Nephron progenitor cell (in vitro differentiated cells): ENCODE measurements around the gene NR2C2AP.
"Not testable (repeated sequence)": the region's sequence is repeated elsewhere in the genome, so short reads cannot be mapped to it uniquely, and the experiment has no call there.

ENCODE experiments used
- DNase-seq: peaks from one replicate; pipeline ENCODE4 v3.0.0; 2021
- H3K27ac Mint-ChIP-seq: 2 replicates; pipeline ENCODE4 v1.8.0; 2021; ENCODE audit warnings: mild to moderate bottlenecking, moderate library complexity, mixed read lengths
- H3K27me3 Mint-ChIP-seq: 2 replicates; pipeline ENCODE4 v1.8.0; 2021; ENCODE audit warnings: mild to moderate bottlenecking, low read depth, mixed read lengths; ENCODE audit not compliant: poor library complexity
- H3K36me3 Mint-ChIP-seq: 2 replicates; pipeline ENCODE4 v1.8.0; 2021; ENCODE audit warnings: low read depth, mixed read lengths
- H3K4me1 Mint-ChIP-seq: 2 replicates; pipeline ENCODE4 v1.8.0; 2021; ENCODE audit warnings: mixed read lengths
- H3K4me3 Mint-ChIP-seq: 2 replicates; pipeline ENCODE4 v1.8.0; 2021; ENCODE audit warnings: mild to moderate bottlenecking, moderate library complexity, mixed read lengths
- H3K9me3 Mint-ChIP-seq: 2 replicates; pipeline ENCODE4 v1.8.0; 2021; ENCODE audit warnings: mild to moderate bottlenecking, moderate library complexity, mixed read lengths
- TF ChIP-seq, protein P1 (sequence below): fragments of 200-600 bp; sonication (generic); IDR thresholded peaks from 2 replicates; pipeline ENCODE4 v1.5.0; 2021; ENCODE audit warnings: antibody characterized with exemption

The NR2C2AP gene

DNA sequence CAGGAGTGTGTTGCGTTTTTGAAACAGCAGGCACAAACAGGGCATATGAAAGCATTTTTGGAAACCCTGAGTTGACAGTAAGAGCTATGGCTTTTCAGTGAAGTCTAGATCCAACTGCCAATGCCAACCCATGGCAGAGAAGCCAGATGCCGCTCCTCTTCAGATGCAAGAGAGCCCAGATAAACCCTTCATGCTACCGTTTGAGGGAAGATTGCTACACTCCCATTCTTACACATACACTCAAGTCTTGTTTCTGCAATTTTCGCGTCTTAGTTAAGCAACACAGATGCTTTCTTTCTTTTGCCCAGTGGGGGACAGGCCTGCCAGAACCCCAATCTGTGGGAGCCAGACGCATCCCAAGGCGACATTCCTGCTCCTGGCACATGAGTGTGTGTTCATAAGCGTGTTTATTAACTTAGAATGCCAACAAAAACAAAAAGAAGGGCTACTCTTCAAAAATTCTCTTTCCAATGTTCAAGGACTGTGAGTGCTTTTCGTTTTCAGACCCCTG is 21.7 kb downstream of the NR2C2AP start:
- Mint-ChIP-seq H3K27me3 (peaks cover 3% of the 10 kb centered on the region), H3K9me3 (peaks cover 3% of the 10 kb centered on the region), H3K4me3 (no peak overlapping the region), H3K36me3 (peaks cover 37% of the 10 kb centered on the region), H3K27ac (no peak overlapping the region), H3K4me1 (no peaks in the 10 kb centered on the region)
- no peak for DNase-seq
- TF ChIP-seq, protein P1, sequence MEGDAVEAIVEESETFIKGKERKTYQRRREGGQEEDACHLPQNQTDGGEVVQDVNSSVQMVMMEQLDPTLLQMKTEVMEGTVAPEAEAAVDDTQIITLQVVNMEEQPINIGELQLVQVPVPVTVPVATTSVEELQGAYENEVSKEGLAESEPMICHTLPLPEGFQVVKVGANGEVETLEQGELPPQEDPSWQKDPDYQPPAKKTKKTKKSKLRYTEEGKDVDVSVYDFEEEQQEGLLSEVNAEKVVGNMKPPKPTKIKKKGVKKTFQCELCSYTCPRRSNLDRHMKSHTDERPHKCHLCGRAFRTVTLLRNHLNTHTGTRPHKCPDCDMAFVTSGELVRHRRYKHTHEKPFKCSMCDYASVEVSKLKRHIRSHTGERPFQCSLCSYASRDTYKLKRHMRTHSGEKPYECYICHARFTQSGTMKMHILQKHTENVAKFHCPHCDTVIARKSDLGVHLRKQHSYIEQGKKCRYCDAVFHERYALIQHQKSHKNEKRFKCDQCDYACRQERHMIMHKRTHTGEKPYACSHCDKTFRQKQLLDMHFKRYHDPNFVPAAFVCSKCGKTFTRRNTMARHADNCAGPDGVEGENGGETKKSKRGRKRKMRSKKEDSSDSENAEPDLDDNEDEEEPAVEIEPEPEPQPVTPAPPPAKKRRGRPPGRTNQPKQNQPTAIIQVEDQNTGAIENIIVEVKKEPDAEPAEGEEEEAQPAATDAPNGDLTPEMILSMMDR, result no peak

DNA sequence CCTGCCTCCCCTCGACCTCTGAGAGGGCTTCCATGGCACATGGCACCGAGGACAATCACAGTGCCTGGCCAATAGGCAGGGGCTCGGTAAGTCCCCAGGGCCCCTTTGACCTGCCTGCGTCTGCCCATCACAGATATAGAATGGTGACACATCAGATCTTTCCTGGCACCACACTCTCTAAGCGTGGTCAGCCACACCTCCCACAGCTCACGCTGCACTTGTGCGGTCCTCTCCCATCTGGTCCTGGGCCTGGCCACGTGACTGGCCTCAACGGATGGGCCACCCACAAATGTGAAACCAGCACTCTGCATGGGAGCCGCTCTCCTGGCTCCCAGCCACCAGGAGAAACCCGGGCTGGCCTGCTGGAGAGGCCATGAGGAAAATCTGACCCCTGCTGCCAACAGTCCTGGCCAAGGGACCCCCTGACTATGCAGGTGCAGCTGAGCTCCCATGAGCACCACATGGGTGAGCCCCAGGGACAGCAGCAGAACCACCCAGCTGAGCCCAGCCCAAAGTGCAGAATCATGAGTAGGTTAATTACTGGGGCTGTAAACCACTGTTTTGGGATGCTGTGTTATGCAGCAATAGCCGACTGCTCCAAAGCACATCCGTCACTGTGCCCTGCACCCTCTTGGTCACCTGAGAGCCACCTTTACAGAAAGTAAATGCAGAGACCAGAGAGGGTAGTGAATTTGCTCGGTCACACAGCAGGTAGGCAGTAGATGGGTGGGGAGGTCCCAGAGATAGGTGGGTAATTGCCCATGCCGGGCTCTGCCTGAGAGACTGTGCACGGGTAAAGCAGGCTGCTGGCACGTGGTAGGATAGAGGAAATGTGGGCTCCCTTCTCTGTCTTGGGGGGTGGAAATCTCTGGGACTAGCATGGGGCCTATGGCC is 23.4 kb downstream of the NR2C2AP start:
- DNase-seq, result no peak
- Mint-ChIP-seq H3K4me3 (no peak overlapping the region), H3K27ac (no peak overlapping the region), H3K4me1 (no peaks in the 10 kb centered on the region), H3K36me3 (peaks cover 27% of the 10 kb centered on the region), H3K9me3 (peaks cover 3% of the 10 kb centered on the region), H3K27me3 (peaks cover 3% of the 10 kb centered on the region)
- TF ChIP-seq, protein P1, result no peak

DNA sequence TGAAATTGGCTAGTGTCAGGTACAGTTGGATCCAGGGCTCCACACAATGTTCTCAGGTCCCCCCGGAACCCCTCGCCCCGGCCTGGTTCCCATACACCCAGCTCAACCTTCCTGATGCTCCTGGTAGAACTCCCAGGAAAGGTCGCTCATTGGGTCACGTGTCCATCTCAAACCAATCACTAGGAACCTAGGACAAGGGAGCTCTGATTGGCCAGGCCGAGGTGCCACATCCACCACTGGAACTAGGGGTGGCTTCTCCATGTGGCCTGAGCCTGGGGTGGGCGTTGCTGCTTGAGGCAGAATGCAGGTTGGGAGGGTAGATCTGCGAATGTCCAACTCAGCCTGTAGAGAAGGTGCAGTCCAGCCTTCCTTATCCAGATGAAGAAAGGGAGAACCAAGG is 26.3 kb downstream of the NR2C2AP start:
- no peaks in the 10 kb centered on the region for H3K27me3 Mint-ChIP-seq
- peaks cover 7% of the 10 kb centered on the region for H3K4me1 Mint-ChIP-seq
- no peak overlapping the region for H3K27ac Mint-ChIP-seq
- H3K4me3 Mint-ChIP-seq, result no peak overlapping the region
- TF ChIP-seq, protein P1, result no peak
- H3K9me3 Mint-ChIP-seq, result no peaks in the 10 kb centered on the region
- DNase-seq, result no peak
- peaks cover 16% of the 10 kb centered on the region for H3K36me3 Mint-ChIP-seq

DNA sequence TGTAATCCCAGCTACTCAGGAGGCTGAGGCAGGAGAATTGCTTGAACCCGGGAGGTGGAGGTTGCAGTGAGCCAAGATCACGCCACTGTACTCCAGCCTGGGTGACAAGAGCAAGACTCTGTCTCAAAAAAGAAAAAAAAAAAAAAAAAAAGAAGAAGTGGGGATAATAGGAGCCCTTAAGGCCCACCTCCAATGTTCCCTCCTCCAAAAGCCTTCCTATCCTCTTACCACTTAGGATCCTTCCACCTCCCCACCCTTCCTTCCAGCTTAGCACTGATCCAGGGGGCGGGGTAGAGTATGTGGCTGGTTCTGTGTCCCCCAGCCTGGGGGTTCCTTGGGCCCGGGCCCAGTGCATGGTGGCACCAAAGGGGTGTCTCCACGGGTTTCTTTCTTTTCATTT is 30.0 kb downstream of the NR2C2AP start:
- peaks cover 31% of the 10 kb centered on the region for H3K27me3 Mint-ChIP-seq
- H3K36me3 Mint-ChIP-seq, H3K4me3 Mint-ChIP-seq, H3K27ac Mint-ChIP-seq, DNase-seq, H3K9me3 Mint-ChIP-seq: not testable (repeated sequence)
- H3K4me1 Mint-ChIP-seq, result peaks cover 30% of the 10 kb centered on the region

DNA sequence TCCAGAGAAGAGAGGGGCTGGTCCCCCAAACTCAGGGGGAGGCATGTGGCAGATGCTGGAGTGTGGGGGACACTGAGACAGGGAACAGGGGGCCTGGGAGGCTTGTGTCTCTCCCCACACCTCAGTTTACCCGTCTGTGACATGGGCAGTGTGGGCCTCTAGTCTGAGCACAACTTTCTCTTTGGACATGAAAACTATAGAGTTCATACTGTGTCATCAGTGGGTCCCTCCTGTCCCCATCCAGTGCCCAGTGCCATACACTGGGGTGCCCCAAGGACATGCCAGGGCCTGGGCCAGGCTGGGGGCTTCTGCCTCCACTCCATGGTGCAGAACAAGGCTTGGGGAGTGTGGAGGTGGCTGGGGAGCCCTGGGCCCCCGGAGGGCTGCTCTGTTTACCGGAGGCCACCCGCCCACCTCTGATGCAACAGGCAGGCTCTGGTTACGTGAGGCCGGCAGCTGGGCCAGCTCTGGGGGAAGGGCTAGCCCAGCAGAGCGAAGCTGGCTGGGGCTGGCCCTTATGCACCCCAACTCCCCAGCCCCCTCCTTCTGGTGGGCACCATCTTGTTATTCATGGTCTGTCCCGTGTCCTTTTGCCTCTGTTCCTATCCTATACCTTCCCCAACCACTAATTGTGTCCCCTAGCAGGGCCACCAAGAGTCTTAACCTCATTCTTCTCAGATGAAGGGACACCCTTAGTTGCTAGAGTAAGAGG is 31.2 kb downstream of the NR2C2AP start:
- Mint-ChIP-seq H3K4me1 (peaks cover 30% of the 10 kb centered on the region), H3K27me3 (peaks cover 41% of the 10 kb centered on the region), H3K4me3 (peak overlapping the region; percentile 41)

More for the DNA sequence above, 31.2 kb downstream of the NR2C2AP start:
- peak; percentile 18 for DNase-seq
- H3K9me3 Mint-ChIP-seq, result no peaks in the 10 kb centered on the region
- no peak overlapping the region for H3K27ac Mint-ChIP-seq
- no peaks in the 10 kb centered on the region for H3K36me3 Mint-ChIP-seq
- TF ChIP-seq, protein P1, result no peak
